Activated CD8-positive, alpha-beta T cell treated with anti-CD3 and anti-CD28 coated beads, Interleukin-2, amount 10 ng/mL, durations not matched to agents 7 days and 5 days (primary cell): ENCODE data around the gene TOX2. TPM values are rescaled to one million over a fixed set of nuclear protein-coding genes. Genes with fewer than 3 reads are reported as not detected.

Experiments
- ATAC-seq: fragments of 150-1000 bp; cut with Tn5 transposase; one replicate; pipeline ENCODE4 v1.10.0; 2021; ENCODE audit warnings: moderate library complexity
- CTCF ChIA-PET: fragments of 350-600 bp; sonication (Branson Sonifier 250); formaldehyde crosslinking; loops from one replicate; lab custom pipeline; 2021; ENCODE audit warnings: antibody characterized with exemption; lab: Charles Lee
- POLR2A ChIA-PET: fragments of 350-600 bp; sonication (Branson Sonifier 250); formaldehyde crosslinking; loops from one replicate; lab custom pipeline; 2021; ENCODE audit warnings: antibody characterized with exemption; lab: Charles Lee
- DNase-seq: peaks from one replicate; pipeline ENCODE4 v3.0.0-alpha.2; 2020
- H3K27ac Mint-ChIP-seq: one replicate; pipeline ENCODE4 v1.8.0; 2021; ENCODE audit warnings: mild to moderate bottlenecking, mixed read lengths
- H3K27me3 Mint-ChIP-seq: one replicate; pipeline ENCODE4 v1.8.0; 2021; ENCODE audit warnings: low read depth, mixed read lengths
- H3K36me3 Mint-ChIP-seq: one replicate; pipeline ENCODE4 v1.8.0; 2021; ENCODE audit warnings: low read depth, mixed read lengths
- H3K4me1 Mint-ChIP-seq: one replicate; pipeline ENCODE4 v1.8.0; 2021; ENCODE audit warnings: low read depth, mixed read lengths
- H3K4me3 Mint-ChIP-seq: one replicate; pipeline ENCODE4 v1.8.0; 2021; ENCODE audit warnings: mild to moderate bottlenecking, mixed read lengths
- H3K9me3 Mint-ChIP-seq: one replicate; pipeline ENCODE4 v1.8.0; 2022; ENCODE audit warnings: mixed read lengths; ENCODE audit not compliant: insufficient read depth
- total RNA-seq, 2 experiments: library from RNA; stranded (reverse); gene quantifications; one replicate each; pipeline ENCODE4 v1.2.3, GENCODE V29; 2021

TOX2 gene
- total RNA-seq, 2 experiments from 2014 or later = 0.31 to 0.61 TPM

GRCh38 chr20:44057698-44058675 lies 143.3 kb downstream of the TOX2 start:
- no peak for ATAC-seq
- CTCF ChIA-PET = interaction anchor here (0.9 to 7.8 kb wide), 9 partner anchors 11 to 309 kb away, joined by 3 to 103 read pairs (median 4); no protein-coding TSS in a partner anchor
- Mint-ChIP-seq H3K9me3 (peaks cover 6% of the 10 kb centered on the region), H3K4me3 (no peak overlapping the region), H3K27me3 (peaks cover 21% of the 10 kb centered on the region), H3K4me1 (peaks cover 20% of the 10 kb centered on the region), H3K27ac (no peak overlapping the region), H3K36me3 (peaks cover 27% of the 10 kb centered on the region)
- POLR2A ChIA-PET = interaction anchor here (0.6 kb wide), 1 partner anchor 58 kb away, joined by 3 read pairs; no protein-coding TSS in a partner anchor
- DNase-seq = no peak

DNA sequence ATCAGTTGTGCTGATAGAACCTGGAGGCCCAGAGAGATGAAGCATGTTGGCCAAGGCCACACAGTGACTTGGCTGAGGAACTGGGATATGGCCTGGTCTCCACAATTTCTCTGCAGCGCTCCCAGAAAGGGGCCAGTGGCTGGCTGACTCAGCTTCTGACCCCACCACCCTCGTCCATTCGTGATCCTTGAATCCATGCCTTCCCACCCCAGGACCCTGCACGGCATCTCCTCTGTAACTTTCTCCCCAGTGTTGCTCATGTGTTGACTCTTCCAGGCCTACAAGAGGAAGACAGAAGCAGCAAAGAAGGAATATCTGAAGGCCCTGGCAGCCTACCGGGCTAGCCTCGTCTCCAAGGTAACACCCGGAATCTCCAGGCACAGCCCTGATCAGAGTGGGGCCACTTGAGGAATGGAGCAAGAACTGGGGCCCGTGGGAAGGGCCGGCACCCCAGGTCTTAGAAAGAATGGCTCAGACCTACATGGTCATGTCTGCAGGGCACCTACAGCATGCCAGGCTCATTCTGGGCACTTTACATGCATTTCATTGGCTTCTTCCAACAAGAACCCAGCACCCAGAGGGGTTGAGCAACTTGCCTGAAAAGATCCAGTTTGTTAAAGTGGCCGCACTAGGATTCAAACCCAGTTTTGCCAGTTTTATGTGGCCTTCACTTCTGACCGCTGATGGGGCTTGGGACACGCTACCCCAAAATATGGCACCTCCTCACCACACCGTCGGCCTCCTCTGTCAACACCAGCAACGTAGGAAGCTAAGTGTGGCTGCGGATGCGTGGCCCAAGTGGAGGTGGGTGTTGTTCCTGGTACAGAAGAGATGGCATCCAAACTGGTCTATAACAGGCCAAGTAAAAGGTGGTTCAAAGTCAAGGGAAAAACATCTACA lies 150.1 kb downstream of the TOX2 start:
- Mint-ChIP-seq H3K9me3 (no peaks in the 10 kb centered on the region), H3K36me3 (peaks cover 16% of the 10 kb centered on the region), H3K27ac (no peak overlapping the region), H3K4me3 (no peak overlapping the region), H3K27me3 (peaks cover 27% of the 10 kb centered on the region), H3K4me1 (peaks cover 48% of the 10 kb centered on the region)
- CTCF ChIA-PET = no interaction called here
- ATAC-seq (no peak), DNase-seq (no peak)
- POLR2A ChIA-PET = interaction anchor here (1.0 kb wide), 1 partner anchor 7 kb away, joined by 3 read pairs; no protein-coding TSS in a partner anchor

- Mint-ChIP-seq H3K27me3 (peaks cover 26% of the 10 kb centered on the region), H3K27ac (no peak overlapping the region), H3K4me1 (peaks cover 52% of the 10 kb centered on the region), H3K9me3 (no peaks in the 10 kb centered on the region), H3K4me3 (no peak overlapping the region), H3K36me3 (peaks cover 15% of the 10 kb centered on the region)
- DNase-seq (no peak), ATAC-seq (no peak)
- ChIA-PET POLR2A (no interaction called here), CTCF (no interaction called here)
Measured at GRCh38 chr20:44065401-44066340, 151.0 kb downstream of the TOX2 start.

DNA sequence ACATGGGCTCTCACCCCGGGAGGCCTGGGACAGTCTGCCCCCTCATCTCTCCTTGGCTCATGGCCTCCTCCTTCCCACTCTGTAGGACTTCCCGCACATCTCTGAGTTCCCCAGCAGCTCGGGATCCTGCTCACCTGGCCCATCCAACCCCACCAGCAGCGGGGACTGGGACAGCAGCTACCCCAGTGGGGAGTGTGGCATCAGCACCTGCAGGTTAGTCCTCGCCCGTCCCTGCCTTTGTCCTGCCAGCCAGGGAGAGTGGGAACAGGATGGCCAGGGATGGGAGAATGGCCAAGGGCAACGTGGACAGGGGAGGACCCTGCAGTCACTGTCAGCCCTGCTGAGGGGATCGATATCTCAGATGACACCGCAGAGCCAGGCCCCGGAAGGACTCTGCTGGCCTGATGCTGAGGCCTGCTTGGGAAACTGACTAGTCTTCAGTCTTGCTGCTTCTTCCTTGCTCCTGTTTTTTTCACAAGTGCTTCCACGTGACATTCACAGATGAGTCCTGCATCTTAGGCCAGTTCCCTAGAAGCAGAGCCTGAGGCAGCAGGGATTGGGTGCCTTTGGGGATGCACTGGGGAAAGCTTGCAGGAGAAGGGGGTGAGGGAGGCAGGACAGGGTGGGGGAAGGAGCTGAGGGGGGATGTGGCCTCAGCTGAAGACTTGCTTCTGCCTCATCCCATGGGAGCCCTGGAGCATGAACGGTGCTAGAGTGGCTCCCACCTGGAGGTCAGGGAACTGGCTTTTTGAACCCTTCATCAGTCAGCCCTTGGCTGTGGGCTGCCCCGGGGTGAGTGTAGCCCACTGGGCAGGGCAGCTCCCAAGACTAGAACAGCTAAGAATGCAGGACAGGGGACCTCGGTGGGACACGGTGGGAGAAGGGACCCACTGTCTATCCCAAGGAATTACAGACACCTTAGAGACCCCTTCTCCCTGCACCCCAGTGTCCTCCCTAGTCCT lies 152.3 kb downstream of the TOX2 start:
- ATAC-seq (no peak), DNase-seq (no peak)
- CTCF ChIA-PET = interaction anchor here (2.1 to 3.8 kb wide), 2 partner anchors 10 to 17 kb away, joined by 6 to 16 read pairs; no protein-coding TSS in a partner anchor
- POLR2A ChIA-PET = interaction anchor here (0.9 kb wide), 1 partner anchor 609 kb away, joined by 5 read pairs; the partner anchor contains the start of gene SRSF6
- Mint-ChIP-seq H3K27ac (peak overlapping the region; percentile 54), H3K4me1 (peaks cover 55% of the 10 kb centered on the region), H3K4me3 (no peak overlapping the region), H3K36me3 (peaks cover 9% of the 10 kb centered on the region), H3K9me3 (no peaks in the 10 kb centered on the region), H3K27me3 (peaks cover 26% of the 10 kb centered on the region)

GRCh38 chr20:44067650-44068081 lies 153.0 kb downstream of the TOX2 start:
- H3K4me3 Mint-ChIP-seq = no peak overlapping the region
- peak overlapping the region; percentile 93 for H3K27ac Mint-ChIP-seq

GRCh38 chr20:44068316-44069201 lies 153.9 kb downstream of the TOX2 start:
- ChIA-PET CTCF (interaction anchor here (0.7 to 3.8 kb wide), 10 partner anchors 9 to 318 kb away, joined by 3 to 19 read pairs (median 8); no protein-coding TSS in a partner anchor), POLR2A (interaction anchor here (0.9 to 3.3 kb wide), 6 partner anchors 11 to 611 kb away, joined by 3 to 22 read pairs (median 6); partner anchors contain the start of gene SRSF6)
- H3K4me3 Mint-ChIP-seq = peak overlapping the region; percentile 72
- H3K4me1 Mint-ChIP-seq = peaks cover 67% of the 10 kb centered on the region
- ATAC-seq = peak; percentile 28
- peak overlapping the region; percentile 93 for H3K27ac Mint-ChIP-seq
- H3K9me3 Mint-ChIP-seq = no peaks in the 10 kb centered on the region
- DNase-seq = no peak
- peaks cover 20% of the 10 kb centered on the region for H3K27me3 Mint-ChIP-seq
- peaks cover 2% of the 10 kb centered on the region for H3K36me3 Mint-ChIP-seq

More at GRCh38 chr20:44067650-44068081, 153.0 kb downstream of the TOX2 start:
- peaks cover 27% of the 10 kb centered on the region for H3K27me3 Mint-ChIP-seq
- peaks cover 6% of the 10 kb centered on the region for H3K36me3 Mint-ChIP-seq
- POLR2A ChIA-PET = interaction anchor here (0.9 kb wide), 1 partner anchor 610 kb away, joined by 5 read pairs; the partner anchor contains the start of gene SRSF6
- no peak for ATAC-seq
- CTCF ChIA-PET = interaction anchor here (2.1 to 3.8 kb wide), 3 partner anchors 11 to 16 kb away, joined by 6 to 19 read pairs (median 16); no protein-coding TSS in a partner anchor
- no peak for DNase-seq
- no peaks in the 10 kb centered on the region for H3K9me3 Mint-ChIP-seq
- peaks cover 60% of the 10 kb centered on the region for H3K4me1 Mint-ChIP-seq

GRCh38 chr20:44069203-44070011 lies 154.8 kb downstream of the TOX2 start:
- peak; percentile 63 for ATAC-seq
- ChIA-PET POLR2A (interaction anchor here (1.3 to 3.3 kb wide), 6 partner anchors 10 to 612 kb away, joined by 3 to 22 read pairs (median 6); no protein-coding TSS in a partner anchor), CTCF (interaction anchor here (0.7 to 3.8 kb wide), 11 partner anchors 10 to 319 kb away, joined by 3 to 19 read pairs (median 6); no protein-coding TSS in a partner anchor)
- Mint-ChIP-seq H3K9me3 (no peaks in the 10 kb centered on the region), H3K36me3 (peaks cover 2% of the 10 kb centered on the region), H3K4me1 (peaks cover 74% of the 10 kb centered on the region), H3K27ac (peak overlapping the region; percentile 93), H3K27me3 (peaks cover 17% of the 10 kb centered on the region), H3K4me3 (peak overlapping the region; percentile 72)
- peak; percentile 88 for DNase-seq
